Frontal cortex (tissue), 4 donors: Measurements from ENCODE around the gene EML1. TPM values are rescaled to one million over a fixed set of nuclear protein-coding genes. Genes with fewer than 3 reads are reported as not detected.
"Not testable (repeated sequence)": the region's sequence is repeated elsewhere in the genome, so short reads cannot be mapped to it uniquely, and the experiment has no call there.

ENCODE experiments used
- DNase-seq, 2 donors: peaks; one replicate each; pipeline ENCODE4 v3.0.0; 2012; ENCODE audit warnings: low spot score in 2 of 2
- FAIRE-seq: peaks from 2 replicates; lab custom pipeline; 2012; peaks lifted over from hg19 to GRCh38; lab: Jason Lieb, UNC
- total RNA-seq: library from RNA; depleted of rRNA; stranded (reverse); fragments of >200 nt; gene quantifications from one replicate; pipeline ENCODE4 v1.2.3, GENCODE V29; 2014
- donor health status: control.
- donor health status: control.
- donor health status: control.

EML1 gene
- total RNA-seq, 1 donor from 2014 or later = 116 TPM

DNA sequence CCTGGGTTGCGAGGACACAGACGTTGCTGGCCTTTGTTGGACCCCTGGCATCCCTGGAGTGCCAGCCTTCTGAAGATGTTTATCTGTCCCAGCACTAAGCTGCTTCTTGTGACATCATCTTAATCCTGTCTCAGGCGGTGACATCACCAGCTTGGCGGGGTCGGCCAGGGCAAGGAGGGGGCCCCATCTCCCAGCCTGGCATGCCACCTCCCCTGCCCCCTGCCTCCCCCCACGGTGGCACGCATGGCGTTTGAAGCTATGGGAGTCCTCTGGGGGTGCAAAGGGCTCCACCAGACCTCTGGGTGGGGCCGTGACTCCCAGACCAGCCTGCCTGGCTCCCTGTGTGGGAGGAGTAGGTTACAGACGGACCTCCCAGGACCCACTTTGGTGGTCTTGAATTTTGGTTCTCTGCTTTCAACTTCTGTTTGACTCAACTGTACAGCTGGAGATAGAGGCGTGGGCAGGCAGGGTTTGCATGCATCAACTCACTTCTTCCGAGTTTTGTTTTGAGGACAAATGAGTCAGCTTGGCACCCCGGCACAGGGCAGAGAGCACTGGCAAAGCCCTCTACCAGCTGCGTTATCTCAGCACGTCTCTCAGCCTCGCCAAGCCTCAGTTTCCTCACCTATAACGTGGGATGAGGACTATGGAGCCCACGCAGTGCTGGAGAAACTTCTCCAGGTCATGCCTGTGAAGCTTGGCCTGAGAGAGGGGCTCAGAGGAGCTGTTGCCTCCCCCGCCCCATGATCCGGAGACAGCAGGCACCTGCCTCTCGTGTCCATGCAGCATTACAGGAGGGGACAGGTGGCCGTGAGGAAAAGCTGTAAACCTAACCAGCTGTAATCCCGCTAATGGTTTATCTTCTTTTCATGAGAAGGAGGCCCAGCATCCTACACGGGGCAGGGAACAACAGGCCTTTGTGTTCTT, 38.8 kb upstream of the EML1 start:
- FAIRE-seq = no peak
- DNase-seq = peak in 1 of 2 donors; percentile 39

DNA sequence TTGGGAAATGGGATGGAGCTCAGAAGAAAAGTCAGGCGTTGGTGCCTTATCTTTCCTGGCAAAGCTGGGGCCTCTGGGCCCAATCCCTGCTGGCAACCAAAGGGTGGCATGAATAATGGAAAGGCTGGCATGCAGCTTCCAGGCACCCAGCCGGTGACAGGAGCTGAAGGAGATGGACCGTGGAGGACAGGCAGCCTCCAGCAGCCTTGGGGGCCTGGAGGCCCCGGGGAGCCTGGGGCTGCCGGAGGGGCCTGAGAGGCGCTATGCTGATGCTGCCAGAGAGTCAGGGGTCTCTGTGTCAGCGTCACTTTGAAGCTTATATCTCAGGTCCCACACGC, 38.2 kb upstream of the EML1 start:
- DNase-seq (no peak), FAIRE-seq (no peak)

DNA sequence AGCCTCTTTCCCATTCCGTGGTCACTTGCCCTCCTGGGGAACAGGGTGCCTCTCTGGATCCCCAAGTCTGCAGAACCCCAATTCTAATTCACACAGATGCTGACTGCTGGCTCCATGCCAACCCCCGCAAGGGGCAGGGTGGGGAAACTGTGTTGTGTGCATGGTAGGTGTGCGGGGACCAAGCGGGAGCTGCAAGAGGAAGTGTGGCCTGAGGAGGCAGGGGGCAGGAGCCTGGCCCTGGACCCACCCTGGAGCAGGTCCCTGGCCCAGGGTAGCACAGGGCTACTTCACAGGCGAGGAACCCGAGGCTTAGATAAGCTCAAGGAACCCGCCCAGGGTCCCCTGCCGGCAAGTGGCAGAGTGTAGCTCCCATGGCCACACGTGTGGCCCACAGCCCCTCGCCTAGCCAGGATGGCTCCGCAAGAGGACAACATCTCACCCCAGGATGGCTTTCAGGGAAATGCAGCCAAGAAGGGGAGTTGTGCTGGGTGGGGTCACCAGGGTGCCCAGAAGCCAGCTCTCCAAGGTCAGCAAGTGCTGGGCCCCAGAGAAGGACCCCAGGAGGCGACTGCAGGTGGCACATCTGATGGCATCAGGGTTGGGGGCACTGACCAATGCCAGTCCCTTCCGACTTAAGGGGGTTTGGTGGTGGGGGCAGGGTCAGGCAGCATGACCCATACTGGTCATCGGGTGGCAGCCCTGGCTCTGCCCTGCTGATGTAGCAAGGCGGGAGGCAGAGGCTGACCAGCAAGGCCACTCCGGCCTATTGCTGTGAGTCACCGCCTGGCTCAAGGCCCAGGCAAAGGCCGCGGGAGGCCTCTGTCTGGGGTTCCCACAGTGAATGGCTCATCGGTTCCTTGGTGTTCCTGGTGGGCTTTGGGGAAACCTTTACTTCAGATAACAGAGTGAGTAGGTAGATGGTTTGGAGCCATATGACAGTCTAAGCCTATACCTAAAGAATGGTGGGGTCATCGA, 37.3 kb upstream of the EML1 start:
- DNase-seq = peak; percentile 71 to 85
- no peak for FAIRE-seq

DNA sequence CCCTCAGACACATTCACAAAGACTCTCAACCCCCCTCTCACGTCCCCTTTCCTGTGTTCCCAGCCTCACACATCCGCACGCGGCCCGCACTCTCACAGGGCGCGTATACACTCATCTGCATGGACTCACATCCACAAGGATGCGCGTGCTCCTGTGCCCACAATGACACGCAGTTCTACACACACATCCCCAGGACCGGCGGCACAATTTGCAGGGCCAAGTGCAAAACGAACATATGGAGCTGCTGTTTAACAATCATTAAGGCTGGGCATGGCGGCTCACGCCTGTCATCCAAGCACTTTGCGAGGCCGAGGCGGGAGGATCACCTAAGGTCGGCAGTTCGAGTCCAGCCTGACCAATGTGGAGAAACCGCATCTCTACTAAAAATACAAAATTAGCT, 36.4 kb upstream of the EML1 start:
- DNase-seq (no peak), FAIRE-seq (no peak)

DNA sequence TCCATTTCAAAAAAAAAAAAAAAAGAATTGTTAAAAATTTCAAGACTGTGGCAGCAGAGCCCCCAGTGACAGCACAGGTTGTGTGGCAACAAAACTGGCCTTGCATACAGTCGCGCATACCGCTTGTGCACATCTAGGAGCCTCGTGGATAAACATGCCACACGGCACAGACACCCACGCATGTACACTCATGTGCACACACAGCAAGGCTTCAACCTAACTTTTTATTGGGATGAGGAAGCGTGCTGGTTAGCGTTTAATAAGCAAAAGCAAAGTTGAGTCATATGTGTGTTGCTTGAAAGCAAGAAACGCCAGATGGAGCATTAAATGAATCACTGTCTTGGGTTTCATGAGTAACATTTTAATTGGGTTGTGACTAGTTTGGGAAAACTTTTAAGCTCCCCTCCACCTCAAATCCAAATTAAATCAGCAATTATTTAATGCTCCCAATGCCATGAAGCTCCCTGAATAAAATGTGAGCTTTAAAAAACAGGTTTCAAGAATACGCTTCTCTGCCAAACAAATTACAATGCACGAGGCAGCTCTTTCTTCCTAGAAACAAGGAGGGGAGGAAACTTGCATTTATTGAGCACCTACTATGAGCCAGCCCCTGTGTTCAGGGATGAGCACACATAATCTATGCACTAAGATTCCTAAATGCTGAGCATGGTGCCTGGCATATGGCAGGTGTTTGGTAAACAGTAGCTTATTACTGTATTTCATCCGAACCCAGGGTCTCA, 35.7 kb upstream of the EML1 start:
- no peak for FAIRE-seq
- DNase-seq = no peak

DNA sequence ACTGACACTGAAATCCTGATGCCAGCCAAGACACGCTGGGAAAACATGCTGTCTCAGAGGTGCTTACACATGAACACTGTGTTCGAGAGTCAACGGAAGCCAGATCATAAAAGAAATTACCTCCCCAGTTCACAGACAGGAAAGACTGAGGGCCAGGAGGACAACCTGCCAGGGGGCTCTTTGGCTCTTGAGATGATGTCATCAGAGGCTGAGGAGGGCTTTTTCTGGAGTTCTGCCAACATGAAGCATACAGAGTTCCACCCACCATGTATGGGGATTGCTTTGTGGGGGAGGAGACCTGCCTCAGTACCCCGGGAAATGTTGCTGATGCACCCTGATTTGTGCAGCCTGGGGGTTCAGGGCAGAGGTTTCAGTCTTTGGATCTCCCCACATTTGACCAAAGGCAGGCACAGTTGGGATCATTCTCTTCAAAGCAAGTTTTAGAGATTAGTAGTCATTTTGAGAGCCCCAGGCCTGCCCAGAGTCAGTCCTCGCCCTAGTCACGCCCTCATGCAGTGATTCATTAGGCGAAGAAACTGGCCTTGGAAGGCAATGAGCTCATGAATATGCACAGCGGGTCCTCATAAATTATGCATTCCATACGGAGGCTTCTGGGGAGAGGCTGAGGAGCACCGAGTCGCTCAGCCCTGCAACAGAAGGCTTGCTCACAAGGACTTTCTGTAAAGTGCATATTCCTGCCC, 34.9 kb upstream of the EML1 start:
- FAIRE-seq = no peak
- DNase-seq = no peak

GRCh38 chr14:99758872-99759545, 34.2 kb upstream of the EML1 start:
- FAIRE-seq (no peak), DNase-seq (no peak)

DNA sequence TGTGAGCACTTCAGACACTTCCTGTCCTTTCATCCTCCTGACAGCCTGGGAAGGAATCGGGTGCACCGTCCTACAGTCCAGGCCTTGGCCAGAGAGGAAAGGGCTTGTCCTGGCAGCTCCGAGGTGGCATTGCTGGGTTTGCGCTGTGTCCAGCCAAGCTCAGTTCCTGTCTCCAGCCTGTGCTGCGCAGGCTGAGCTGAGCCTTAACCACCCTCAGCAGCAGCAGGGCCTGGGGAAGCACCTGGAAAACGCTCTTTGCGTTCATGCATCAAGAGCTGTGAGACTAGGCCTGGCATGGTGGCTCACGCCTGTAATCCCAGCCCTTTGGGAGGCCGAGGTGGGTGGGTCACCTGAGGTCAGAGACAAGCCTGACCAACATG, 33.7 kb upstream of the EML1 start:
- FAIRE-seq (no peak), DNase-seq (no peak)

DNA sequence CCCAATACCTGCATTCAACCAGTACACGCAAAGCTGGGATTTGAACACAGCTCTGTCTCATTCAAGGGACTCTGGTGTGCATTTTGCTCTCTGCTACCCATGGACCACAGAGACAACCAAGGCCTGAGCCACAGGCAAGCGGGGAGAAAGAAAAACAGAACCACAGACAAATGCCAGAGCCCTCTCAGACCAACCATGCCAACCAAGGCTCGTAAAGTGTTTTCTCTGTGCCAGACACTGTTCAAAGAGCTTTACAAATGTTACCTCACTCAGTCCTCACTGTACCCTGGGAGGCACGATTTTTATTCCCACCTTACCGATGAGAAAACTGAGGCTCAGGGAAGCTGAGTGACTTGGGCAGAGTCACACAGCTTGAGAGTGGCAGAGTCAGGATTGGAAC, 32.4 kb upstream of the EML1 start:
- no peak for FAIRE-seq

GRCh38 chr14:99762911-99763310, 30.3 kb upstream of the EML1 start:
- FAIRE-seq, DNase-seq: not testable (repeated sequence)

More for the DNA sequence above, 32.4 kb upstream of the EML1 start:
- no peak for DNase-seq

GRCh38 chr14:99763527-99764221, 29.5 kb upstream of the EML1 start:
- no peak for FAIRE-seq

GRCh38 chr14:99764222-99764706, 28.9 kb upstream of the EML1 start:
- FAIRE-seq (no peak), DNase-seq (no peak)

More at GRCh38 chr14:99763527-99764221, 29.5 kb upstream of the EML1 start:
- DNase-seq = no peak

GRCh38 chr14:99768381-99768780, 24.8 kb upstream of the EML1 start:
- DNase-seq = no peak
- FAIRE-seq = no peak

- FAIRE-seq = no peak
Observed at GRCh38 chr14:99769123-99769522, 24.1 kb upstream of the EML1 start.

GRCh38 chr14:99769799-99770198, 23.4 kb upstream of the EML1 start:
- FAIRE-seq = no peak
- no peak for DNase-seq

More at GRCh38 chr14:99769123-99769522, 24.1 kb upstream of the EML1 start:
- DNase-seq = no peak

DNA sequence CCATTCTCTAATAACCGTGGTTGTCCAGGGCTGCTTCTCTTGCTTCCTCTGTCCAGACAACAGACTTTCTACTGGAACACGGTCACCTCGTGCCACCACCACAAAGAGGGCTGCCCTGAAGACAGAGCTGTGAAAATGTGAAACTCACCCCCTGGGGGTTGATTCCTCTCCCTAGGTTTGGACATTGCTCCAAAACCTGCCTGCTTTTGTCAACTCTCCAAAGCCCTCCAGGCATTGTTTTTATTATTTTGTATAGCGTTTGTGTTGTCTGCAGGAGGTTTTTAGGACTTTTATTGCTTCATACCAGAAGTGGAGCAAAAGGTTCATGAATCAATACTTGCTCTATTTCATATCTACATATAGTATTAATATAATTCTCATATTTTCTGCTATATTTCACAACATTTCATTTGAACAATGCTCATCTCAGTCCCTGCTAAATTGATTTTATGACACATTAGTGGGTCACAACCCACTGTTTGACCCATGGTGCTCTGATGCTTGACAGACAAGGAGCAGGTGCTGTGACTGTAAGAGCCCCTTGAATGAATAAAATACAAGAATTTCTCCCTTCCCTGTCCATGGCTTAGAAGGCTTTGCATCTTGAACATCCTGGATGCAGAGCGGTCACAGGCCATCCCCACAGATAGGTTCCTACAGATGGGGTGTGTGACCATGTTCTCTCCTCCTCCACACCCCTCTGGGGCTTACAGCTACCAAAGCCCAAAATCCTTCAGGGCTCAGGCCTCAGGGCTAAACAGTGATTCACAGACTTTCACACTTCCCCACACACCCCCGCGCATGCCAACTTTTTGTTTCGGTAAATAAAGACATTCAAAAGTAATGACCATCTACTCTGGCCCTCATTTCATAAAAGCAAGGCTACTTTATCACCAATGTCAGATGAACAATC, 20.6 kb upstream of the EML1 start:
- FAIRE-seq (no peak), DNase-seq (no peak)
